HG03460 (cell line): ENCODE results near the gene VAV2.

Experiments used
- ATAC-seq: cut with Tn5 transposase; IDR thresholded peaks from one replicate; pipeline ENCODE4 v1.9.1; 2021; ENCODE audit not compliant: unreplicated experiment

The VAV2 gene

GRCh38 chr9:133824802-133825186, 167.3 kb downstream of the VAV2 start:
- no peak for ATAC-seq

GRCh38 chr9:133824106-133824801, 167.9 kb downstream of the VAV2 start:
- ATAC-seq = no peak

DNA sequence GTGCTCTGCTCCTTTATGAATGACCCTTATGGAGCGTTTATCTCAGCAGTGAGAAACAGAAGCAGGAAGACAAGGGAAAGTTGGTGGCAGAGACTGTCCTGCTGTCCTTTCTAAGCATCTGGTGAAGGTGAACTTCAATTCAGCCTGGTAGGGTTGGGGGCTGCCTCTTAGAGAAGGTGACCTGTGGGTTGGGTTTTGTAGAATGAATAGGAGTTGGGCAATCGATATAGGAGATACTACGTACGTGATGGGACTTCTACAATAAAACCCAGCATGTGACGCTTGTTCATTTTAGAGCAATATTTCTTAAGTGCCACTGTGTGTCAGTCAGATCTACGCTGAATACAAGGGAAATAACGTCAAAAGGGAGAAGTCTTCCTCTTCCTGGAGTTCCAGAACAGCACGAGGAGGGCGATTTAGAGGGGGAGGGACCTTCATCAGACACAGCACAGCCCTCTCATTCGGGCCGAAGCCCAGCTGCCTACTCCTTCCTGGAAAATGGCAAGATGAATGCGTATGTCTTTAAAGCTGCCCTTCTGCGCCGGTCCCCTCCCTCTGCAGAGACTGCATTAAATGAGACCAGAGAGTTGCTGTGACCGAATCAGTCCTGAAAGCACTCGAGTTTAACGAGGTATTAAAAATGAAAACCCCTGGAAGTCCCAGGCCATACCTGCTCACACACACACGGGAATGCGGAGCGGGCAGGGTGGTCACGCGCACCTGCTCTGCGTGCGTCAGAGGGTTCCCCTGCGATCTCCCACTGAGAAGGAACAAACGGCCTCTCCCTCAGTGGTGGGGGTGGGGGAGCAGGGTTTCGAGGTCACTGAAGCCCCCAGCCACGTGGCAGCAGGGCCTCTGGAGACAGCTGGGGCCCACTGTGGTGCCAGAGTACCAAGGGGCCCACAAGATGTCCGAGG, 168.7 kb downstream of the VAV2 start:
- ATAC-seq = no peak

DNA sequence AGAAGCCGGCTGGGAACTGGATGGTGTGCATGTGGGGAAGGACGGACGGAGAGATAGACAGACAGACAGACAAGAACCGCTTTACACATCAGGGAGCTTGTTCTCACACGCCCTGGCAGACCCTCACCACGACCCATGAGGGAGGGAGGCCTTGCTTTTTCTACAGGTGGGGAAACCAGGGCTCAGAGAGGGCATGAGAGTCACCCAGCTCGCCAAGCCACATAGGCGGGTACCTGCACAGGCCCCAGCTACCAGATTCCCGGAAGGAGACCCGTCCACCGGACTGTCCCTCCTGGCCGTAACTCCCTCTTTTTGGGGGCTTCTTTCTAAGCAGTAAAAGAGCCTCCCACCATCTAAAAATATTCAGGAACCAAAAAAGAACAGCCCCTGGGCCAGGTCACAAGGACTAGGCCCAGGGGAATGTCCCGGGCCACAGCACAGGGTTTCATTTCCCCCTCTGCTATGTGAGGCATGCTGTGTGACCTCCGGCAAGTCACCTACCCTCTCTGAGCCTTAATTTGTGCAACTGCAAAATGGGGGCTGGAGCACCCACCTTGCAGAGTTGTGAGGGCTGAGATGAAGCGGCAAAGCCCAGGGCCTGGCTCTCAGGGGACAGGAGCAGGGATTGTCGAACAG, 169.6 kb downstream of the VAV2 start:
- peak; percentile 40 for ATAC-seq

- peak; percentile 43 for ATAC-seq
Observed at GRCh38 chr9:133821601-133822429, 170.3 kb downstream of the VAV2 start.

DNA sequence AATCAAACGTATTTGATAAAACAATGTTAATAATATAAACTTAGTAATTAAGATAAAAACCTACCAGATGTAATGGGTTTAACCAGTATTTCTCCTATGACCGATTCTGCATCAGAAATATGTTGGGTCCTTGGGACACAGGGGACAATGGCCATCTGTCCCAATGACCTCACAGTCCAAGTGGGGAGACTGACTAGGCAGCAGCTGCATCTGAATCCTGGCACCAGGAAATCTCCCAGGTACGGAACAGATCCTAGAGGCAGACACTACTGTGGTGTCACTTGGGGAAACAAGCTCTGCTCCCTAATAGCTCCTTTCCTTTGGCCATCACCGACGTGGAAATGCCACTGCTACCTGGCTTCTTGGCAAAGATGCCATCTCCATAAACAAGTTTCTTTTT, 172.2 kb downstream of the VAV2 start:
- no peak for ATAC-seq

DNA sequence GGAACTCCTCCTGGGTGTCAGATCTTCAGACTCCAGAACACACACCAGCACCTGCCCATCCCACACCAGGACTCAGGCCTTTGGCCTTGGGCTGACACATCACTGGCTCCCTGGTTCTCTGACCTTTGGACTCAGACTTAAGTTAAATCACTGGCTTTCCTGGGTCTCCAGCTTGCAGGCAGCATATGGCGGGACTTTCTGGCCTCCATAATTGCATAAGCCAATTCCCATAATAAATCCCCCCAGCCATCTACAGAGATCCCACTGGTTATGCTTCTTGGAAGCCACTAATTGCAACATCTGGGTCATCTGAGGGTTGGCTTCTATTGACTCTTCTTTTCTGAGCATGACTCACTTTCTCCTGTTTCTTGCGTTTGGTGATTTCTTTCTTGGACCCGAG, 173.7 kb downstream of the VAV2 start:
- ATAC-seq = no peak

- ATAC-seq = no peak
Observed at GRCh38 chr9:133815781-133816180, 176.3 kb downstream of the VAV2 start.

DNA sequence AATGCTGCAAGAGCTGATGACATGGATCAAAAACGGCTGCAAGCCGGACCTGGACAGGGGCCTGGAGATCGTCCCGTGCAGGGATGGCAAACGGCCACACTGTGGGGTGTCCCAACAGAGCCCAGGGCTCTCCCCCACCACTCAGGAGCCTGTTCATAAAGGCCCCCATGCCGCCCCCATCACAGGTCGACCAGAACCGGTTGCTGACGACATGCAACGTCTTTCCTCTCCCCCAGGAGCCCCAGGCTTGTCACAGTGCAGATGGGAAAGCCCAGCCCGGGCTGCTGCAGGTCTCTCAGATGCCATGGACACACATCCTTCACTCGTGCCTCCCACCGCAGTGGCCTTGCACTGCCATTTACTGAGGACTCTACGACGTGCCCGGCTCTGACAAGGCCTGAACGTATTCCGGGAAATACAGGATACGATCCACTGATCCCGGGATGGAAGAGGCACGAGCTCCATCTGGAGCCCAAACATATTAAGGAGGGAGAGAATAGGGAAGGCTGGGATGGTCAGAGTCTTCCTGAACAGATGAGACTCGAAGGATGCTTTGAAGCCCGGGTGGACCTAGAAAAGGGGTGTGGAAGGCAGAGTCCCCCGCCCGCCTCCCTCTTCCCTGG, 177.4 kb downstream of the VAV2 start:
- ATAC-seq = no peak

DNA sequence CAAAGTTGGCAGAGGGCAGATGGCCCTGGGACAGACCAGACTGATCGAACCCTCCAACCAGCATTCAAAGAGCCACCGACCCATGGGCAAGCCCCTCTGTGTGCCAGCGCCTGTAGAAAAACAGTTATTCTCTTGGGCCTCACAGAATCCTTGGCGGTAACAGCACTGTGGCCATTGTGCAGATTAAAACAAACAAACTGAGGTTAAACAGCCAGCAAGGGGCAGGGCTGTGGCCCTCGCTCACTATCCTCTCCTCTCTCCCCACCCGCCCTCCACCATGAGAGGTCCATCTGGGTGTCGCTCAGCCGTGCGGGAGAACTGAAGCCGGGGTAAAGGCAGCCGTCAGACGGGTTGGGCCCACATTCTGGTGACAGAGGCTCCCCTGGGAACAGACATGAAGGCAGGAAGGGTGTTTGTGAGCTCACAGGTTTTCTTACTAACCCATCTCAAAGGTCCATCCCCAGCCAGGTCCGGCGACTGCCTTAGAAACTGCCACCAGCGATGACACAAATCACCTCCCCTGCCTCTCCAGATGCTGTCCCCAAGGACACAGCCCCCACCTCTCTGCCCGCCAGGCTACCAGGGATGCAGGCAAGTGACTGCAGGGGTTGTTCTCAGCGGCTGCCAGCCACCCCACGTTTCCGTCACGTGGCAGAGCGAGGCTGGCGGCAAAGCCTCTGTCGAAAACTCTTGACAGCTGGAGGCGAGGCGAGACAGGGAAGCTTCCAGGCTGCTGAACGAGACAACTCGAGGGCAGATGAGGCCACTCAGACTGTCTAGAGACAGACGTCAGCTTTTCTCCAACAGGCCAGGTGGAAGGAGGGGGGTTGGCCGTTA, 178.2 kb downstream of the VAV2 start:
- ATAC-seq = no peak

DNA sequence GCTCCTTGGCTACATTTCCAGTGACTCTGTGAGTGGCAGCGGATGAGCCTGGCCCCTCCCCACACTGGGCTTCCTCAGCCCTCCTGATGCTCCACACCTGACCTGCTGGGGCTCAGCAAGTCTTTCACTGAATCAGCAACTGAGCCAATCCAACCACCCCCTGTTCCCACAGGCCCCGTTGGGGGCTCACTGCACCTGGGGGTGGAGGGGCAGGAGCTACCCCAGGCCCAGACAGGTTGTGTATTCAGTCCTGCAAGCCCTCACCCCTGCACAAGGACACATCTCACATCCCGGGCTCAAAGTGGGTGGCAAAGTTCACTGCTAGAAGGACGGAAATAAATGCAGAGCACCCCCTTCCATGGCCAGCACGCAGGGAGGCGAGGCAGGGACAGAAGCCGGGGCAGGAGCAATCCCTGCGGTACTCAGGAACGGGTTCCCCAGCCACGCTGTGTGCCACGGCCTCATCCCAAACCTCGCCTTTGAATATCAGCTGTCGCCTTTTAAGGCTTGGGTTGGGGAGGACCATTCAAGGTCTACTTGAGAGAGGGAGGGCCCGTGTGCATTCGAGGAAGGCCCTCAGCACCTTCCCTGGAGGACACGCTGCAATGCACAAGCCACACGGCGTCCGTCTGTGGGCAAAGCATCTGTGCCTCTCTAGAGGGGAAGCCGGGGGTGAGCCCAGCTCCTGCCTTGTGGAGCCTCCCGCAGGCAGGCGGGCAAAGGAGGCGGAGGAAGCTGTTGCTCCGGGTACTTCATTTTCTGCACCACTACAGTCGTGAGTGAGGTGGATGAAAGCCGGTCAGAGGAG, 179.0 kb downstream of the VAV2 start:
- no peak for ATAC-seq

DNA sequence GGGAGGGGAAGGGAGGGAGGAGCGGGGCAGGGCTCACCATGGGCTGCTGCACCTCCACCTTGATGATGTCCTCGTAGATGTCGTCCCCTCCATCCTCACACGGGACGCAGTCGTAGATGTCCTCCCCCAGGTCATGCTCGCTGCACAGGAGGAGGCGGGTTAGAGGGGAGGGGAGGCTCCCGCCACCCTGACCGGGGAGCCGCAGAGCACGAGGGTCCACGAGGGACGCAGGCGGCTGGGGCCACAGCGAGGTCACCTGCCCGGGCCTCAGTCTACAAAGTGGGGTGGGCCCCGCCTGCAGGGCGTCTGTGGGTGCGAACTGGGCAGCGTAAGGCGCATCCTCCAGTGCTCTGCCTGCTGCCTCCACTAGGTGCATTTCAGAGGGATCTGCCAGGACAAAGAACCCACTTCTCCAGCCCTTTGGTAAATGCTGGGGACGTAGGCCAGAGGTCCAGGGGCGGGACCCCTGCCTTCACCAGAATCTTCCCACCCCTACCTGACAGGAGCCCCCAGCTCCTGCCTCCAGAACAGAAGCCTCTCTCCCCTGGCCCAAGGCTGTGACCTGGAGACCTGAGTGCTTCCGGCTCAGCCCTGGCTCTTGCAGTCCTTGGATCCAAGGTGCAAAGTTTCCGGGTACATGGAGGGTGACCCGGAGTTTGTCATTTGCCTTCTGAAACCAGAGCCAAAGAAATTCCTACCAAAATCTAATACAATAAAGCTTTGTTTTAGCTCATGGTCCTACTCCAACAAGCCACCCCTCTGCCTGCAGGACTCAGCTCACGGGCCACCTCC, 179.9 kb downstream of the VAV2 start:
- ATAC-seq = no peak

DNA sequence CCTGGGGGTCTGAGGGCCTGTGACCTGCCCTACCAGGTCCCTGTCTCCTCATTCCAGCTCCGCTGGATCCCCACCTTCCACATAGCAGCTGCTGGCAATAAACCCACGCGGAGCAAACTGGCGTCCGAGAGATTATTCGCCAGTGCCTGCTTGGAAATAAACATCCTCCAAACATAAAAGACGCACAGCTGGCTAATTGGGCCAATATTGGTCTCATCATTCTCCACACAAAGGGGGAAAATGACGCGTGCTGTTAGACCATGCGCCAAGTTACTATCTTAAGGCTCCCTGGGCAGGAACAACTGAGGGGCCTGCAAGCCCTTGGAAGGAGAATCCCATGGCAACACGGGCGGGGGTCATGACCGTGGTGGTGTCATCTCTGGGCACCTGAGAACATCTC, 180.7 kb downstream of the VAV2 start:
- ATAC-seq = no peak

DNA sequence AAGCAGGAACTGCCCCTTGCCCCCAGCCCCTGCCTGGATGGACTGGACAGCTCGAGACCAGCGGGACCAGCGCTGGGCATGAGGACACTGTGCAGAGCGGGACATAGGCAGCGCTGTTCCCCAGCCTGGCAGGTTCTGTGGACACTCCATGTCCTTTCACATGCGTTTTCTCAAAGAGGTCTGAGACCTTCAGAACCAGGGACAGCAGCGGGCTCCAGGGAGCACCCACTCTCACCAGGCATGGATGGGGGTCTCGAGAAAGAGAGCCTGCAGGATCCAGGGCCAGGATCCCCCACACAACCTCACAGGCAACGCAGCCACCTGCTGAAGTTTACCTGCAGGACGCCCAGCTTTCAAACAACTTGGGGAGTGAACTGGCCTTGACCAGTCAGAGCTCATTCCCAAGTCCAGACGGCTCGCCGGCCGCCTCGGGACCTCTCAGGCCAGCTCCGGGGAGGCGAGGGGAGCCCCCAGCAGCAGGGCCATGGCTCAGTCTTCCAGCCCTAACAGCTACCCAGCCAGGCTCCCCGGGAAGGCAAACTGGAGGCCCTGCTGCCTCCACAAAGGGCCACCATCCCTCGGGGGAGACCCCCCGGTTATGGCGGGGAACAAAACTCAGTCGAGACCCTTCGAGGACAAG, 181.4 kb downstream of the VAV2 start:
- no peak for ATAC-seq

DNA sequence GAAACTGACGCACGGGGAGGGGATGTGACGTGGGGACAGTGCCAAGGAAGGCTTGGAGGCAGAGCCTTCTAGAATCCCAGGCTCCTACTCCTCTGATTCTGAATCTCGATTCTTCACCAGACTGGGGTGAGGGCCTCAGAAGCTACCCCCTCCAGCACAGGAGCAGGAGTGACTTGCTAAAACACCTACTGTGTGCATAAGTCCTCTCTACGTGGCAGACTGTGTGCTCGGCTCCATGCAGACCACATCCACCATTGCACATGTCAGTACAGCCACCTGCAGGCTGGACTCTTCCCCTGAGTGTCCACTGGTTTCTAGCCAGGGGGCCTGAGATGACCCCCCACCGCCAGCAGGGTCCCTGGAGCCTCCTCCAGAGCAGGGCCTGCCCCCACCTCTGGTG, 182.8 kb downstream of the VAV2 start:
- no peak for ATAC-seq

DNA sequence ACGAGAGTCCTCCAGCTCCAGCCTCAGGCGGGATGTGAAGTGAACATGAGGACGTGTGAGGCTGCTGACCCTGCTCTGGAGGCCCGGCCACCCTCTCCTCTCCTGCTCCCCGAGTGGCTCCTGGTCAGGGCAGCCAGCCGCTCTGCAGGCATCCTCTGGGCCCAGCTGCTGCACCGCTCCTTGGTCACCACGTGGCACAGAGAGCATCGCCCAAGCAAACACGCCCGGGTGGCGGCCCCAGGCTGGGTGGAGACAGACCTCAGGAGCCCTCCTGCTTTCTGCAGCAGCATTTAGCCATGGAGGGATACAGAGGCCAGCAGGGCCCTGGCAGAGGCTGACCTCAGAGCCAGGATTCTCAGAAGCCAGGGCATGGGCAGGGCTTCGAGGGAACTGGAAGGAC, 184.3 kb downstream of the VAV2 start:
- ATAC-seq = no peak

DNA sequence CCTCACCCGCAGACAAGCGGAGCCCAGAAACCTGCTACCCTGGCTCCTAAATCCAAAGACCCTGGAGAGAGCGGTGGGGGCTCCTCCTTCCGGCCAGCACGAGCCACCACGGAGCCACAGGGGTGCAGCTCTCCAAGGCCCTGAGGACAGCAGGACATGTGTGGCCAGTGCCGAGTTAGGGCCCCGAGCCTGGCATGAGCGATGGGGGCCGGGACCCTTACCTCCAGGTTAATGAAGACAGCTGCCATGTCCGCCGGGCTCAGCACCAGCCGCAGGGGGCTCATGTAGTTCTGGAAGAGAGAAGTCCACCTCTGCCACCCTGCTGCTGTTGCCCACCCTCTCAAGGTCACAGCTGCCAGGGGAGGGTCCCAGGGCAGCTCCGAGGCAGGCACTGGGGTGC, 185.1 kb downstream of the VAV2 start:
- no peak for ATAC-seq

DNA sequence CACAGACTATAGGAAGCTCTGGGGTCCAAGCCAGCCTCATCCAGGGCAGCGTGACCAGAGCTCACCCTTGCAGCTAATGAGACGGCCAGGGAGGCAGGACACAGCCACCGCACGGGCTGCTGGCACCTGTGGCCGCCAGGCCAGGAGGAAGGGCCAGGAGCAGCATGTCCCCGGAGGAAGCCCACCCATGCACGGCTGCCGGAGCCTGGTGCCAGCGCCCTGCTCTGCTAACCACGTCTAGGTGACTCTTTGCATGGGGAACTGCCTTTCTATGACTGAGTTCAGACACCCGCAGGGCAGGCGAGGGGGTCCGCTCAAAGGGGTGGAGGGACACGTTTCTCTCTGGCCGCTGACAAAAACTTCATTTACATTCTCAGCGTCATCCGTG, 185.5 kb downstream of the VAV2 start:
- no peak for ATAC-seq
